Raji (cell line): ENCODE data around the gene MTFMT.

ENCODE experiments used
- POLR2A ChIP-seq: IDR thresholded peaks from 2 replicates; pipeline ENCODE4 v1.6.1; 2011; ENCODE audit warnings: low read depth, low read length, control low read depth; ENCODE audit not compliant: insufficient read depth

The MTFMT gene

GRCh38 chr15:65049418-65049840 lies 20.0 kb upstream of the MTFMT start:
- TF ChIP-seq POLR2A, result no peak

DNA sequence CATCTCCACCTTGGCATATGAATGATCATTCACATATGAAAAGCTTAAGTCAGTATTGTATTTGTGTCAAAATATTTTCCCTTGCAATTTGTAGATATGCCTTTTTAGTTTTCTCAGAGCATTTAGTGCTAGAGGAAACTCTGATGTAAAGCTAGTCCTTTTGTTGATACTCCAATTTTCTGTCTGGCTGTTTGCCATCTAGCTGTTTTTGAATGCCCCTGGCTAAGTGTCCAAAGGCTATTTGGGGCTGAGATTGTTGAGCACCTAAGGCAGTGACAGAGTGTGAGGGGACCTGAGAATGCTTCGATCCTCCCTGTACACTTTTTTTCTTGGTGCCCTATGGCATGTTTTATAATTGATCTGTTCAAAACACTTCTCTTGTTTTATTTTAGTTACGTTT lies 18.8 kb upstream of the MTFMT start:
- no peak for TF ChIP-seq POLR2A

GRCh38 chr15:65044724-65045481 lies 15.5 kb upstream of the MTFMT start, which contains the start of gene SLC51B:
Gene SLC51B (plus strand): TSS chr15:65045387. CDS start chr15:65050005, 4,618 bp downstream.
- TF ChIP-seq POLR2A, result no peak

DNA sequence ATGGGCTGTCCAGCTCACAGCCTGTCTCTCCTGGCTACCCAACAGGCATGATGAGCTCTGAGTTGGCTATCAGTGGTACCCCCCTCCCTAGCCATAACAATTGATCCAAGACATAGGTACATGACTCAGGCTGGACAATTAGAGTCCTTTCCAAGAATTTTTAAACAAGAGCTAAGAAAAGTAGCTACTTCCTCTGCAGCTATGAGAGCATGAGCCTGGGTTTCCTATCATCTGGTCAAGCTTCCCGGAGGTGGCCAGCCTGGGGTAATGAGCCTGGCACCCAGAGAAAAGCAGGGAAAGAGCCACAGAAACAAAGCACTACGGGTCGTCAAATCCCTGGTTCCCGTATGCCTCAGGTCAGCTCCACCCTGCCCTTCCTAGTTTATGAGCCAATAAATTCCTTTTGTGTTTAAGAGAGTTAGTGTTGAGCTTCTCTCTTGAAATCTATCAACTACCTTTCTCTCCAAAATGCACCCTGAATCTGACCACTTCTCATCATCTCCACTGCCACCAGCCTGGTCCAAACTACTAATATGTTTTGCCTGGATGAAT lies 13.4 kb upstream of the MTFMT start:
- TF ChIP-seq POLR2A, result no peak

DNA sequence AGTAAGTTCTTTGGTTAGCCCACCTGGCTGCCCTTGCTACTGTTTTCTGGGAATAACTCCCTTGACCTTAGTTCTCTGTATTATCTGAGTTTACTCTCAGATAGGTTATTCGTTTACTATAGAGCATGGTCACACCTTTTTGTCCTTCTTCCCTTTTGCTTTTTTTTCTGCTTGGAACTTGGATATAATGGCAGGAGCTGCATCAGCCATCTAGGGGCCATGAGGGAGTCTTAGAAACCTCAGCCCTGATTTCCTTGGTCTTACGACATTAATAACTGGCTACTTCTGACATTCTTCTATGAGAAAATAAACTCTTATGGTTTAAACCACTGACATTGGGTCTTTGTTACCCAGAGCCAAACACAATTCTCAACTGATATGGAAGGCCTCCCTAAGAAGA lies 12.3 kb upstream of the MTFMT start:
- TF ChIP-seq POLR2A, result no peak

GRCh38 chr15:65040461-65040860 lies 11.0 kb upstream of the MTFMT start:
- TF ChIP-seq POLR2A, result no peak

GRCh38 chr15:65038836-65039235 lies 9.4 kb upstream of the MTFMT start:
- TF ChIP-seq POLR2A, result no peak

- TF ChIP-seq POLR2A, result no peak
Observed at GRCh38 chr15:65038428-65038827, 9.0 kb upstream of the MTFMT start.

- TF ChIP-seq POLR2A, result no peak
Observed at GRCh38 chr15:65037309-65037708, 7.9 kb upstream of the MTFMT start.

DNA sequence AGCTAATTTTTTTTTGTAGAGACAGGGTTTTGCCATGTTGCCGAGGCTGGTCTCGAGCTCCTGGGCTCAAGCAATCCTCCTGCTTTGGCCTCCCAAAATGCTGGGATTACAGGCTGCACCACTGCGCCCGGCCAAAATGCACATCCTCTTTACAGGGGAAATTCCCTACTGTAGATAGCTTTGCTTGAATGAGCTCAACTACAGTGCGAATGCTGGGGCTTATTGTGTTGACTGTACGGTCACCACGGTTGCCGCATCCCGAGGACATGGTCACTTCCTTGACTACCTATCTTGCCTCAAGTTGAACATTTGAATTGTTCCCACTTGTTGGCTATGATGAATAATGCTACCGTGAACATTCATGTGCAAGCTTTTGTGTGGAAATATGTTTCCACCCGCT lies 5.3 kb upstream of the MTFMT start:
- no peak for TF ChIP-seq POLR2A

GRCh38 chr15:65033659-65034269 lies 4.3 kb upstream of the MTFMT start:
- TF ChIP-seq POLR2A, result no peak

DNA sequence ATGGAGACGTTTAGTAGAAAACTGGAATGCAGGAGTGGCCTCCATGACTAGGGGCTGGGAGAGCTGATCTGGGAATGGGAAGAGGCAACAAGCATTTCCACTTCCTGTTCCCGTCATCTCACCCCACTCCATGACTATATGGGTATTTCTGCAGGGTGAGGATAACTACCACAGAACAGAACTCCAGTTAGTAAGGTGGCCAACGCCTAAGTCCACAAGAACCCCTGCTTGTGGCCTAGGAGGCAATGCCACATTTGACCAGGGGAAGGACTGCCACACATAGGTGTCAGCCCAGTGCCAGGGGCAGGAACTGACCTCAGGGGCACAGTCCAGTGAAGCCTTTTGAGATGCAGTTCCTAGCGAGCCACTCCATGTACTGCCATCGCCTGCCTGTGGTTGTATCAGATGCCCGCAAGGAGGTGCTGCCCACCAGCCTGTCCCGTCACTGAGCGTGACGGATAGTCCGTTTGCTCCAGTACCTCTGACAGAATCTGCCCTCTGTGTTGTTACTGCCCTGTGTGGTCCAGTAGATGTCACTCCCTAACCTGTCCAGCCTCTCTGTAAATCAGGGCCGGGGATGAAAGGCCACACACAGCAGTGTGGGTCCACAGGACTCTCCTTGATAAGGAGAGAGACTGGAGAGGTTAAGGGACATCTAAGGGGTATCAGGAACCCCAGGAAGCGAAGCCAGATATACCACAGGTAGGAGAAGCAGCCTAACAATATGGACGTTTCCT lies 3.5 kb upstream of the MTFMT start:
- no peak for TF ChIP-seq POLR2A

DNA sequence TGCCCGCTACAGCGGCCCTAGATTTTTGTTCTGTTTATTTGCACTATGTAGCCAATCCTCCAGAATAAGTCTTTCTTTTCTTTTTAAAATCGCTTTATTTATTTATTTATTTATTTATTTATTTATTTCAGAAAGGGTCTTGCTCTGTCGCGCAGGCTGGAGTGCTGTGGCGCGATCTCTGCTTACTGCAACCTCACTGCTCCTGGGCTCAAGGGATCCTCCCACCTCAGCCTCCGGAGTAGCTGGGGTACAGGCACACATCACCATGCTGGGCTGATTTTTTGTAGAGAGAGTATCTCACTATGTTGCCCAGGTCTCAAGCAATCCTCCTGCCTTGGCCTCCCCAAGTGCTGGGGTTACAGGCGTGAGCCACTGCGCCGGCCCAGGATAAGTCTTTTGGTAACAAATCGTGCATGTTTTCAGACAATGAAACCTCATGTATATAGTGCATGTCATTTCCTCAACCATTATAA lies 333 bp upstream of the MTFMT start:
- no peak for TF ChIP-seq POLR2A

DNA sequence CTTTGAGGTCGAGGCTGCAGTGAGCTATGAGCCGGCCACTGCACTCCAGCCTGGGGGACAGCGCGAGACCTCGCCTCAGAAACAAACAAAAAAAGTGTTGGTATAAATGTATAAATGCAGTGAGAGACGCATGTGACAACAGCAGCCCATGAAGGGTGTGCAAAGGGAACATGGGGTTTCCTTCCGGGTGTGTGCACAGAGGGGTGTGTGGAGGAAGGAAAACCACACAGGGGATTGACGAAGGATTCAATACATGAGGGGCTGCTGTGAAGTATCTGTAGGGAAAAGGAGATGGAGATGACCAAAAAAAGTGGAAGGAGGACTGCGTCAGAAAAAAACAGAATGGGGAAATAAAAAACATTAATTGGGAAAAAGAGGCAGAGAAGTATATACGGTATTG lies 1.1 kb downstream of the MTFMT start:
- TF ChIP-seq POLR2A, result no peak

DNA sequence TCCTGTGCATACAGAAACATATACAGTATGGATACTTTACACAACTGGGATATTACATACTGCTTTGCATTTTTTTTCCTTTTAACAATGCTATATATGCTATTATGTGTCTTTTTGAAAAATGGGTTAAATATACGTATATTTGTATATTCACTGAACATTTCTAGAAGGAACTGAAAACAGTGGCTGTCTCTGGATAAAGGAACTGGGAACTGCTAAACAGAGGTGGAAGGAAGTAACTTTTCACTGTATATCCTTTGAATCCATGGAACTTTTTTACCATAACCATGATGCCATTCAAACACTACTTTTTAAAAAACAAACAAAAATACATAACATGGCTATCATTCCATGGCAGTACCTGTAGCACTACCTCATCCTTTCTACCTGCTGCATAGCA lies 1.8 kb downstream of the MTFMT start:
- no peak for TF ChIP-seq POLR2A
